Peyer's patch (tissue), 4 donors: Measurements from ENCODE around the gene CYP2F1.

Experiments
- CTCF ChIP-seq, 6 experiments: fragments of 450-650 bp in 4 of 6; fragments of 200-600 bp in 2 of 6; sonication (generic) in 1 of 6; IDR thresholded peaks; one replicate each; pipeline ENCODE4 v1.5.1; 2017 to 2019; ENCODE audit warnings: antibody characterized with exemption in 6 of 6, mild to moderate bottlenecking in 3 of 6, moderate library complexity in 1 of 6
- POLR2A ChIP-seq, 2 donors: fragments of 450-650 bp; IDR thresholded peaks; one replicate each; pipeline ENCODE4 v1.5.1; 2017; ENCODE audit warnings: antibody characterized with exemption in 2 of 2, mild to moderate bottlenecking in 2 of 2, moderate library complexity in 2 of 2

DNA sequence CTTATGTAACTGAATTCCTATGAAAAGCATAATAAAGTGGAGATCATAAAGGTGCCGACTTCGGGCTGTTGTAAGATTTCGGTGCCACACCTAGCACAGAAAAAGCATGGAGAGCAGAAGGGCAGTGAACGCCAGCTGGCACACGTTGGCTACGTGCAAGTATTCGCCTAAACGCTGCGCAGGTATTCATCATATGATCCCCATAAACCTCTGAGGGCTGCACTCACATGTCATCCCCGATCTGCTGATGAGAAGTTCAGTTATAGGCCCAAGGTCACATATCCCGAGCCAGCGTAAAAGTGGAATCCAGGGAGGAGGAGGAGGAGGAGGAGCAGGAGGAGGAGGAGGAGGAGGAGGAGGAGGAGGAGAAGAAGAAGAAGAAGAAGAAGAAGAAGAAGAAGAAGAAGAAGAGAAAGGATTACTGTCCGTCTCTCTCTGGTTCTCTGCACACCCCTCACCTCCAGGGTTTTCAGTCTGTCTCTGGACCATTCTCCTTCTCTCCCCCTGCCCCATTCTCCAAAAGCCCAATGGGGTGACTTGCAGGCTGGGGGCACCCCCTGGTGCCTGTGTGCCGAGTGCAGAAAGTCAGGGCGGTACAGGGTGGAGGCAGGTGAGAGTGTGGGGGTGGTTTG lies 60.2 kb downstream of the CYP2F1 start:
- no peak for TF ChIP-seq CTCF (IDR thresholded peaks at IDR 0.05)
- TF ChIP-seq POLR2A (IDR thresholded peaks at IDR 0.05) = no peak
